Middle frontal gyrus (tissue), 1 donor: ENCODE data around the gene INPPL1.
"Not testable (repeated sequence)": the region's sequence is repeated elsewhere in the genome, so short reads cannot be mapped to it uniquely, and the experiment has no call there.

Source experiments
- DNase-seq: peaks from one replicate; pipeline ENCODE4 v3.0.0-alpha.2; 2015; ENCODE audit warnings: low spot score; ENCODE audit errors: extremely low spot score

The INPPL1 gene

GRCh38 chr11:72224564-72225410, at the start of gene INPPL1:
TSS of gene INPPL1 (plus strand) at chr11:72224767. CDS start at chr11:72224985, 218 bp downstream.
- no peak for DNase-seq

GRCh38 chr11:72177656-72178055, 46.9 kb upstream of the INPPL1 start:
- no peak for DNase-seq

- DNase-seq = no peak
Measured at GRCh38 chr11:72179049-72179803, 45.3 kb upstream of the INPPL1 start.

GRCh38 chr11:72179804-72180396, 44.7 kb upstream of the INPPL1 start:
- no peak for DNase-seq

- not testable (repeated sequence) for DNase-seq
Measured at GRCh38 chr11:72180892-72181552, 43.5 kb upstream of the INPPL1 start.

- DNase-seq = not testable (repeated sequence)
Measured at GRCh38 chr11:72181553-72181958, 43.0 kb upstream of the INPPL1 start.

GRCh38 chr11:72188267-72188666, 36.3 kb upstream of the INPPL1 start:
- no peak for DNase-seq

GRCh38 chr11:72189455-72190250, 34.9 kb upstream of the INPPL1 start:
- no peak for DNase-seq

- no peak for DNase-seq
Measured at GRCh38 chr11:72190631-72191071, 33.9 kb upstream of the INPPL1 start.

GRCh38 chr11:72191961-72192381, 32.6 kb upstream of the INPPL1 start, which contains the start of gene FOLR1:
TSS of gene FOLR1 (plus strand) at chr11:72192140. CDS start at chr11:72192174, 34 bp downstream.
- DNase-seq = no peak

GRCh38 chr11:72195518-72196270, 28.9 kb upstream of the INPPL1 start:
- DNase-seq = no peak

- not testable (repeated sequence) for DNase-seq
Measured at GRCh38 chr11:72201445-72201844, 23.1 kb upstream of the INPPL1 start.

- DNase-seq = no peak
Measured at GRCh38 chr11:72202571-72202970, 22.0 kb upstream of the INPPL1 start.

GRCh38 chr11:72203163-72203562, 21.4 kb upstream of the INPPL1 start:
- no peak for DNase-seq

GRCh38 chr11:72204886-72205285, 19.7 kb upstream of the INPPL1 start:
- no peak for DNase-seq

GRCh38 chr11:72206794-72207193, 17.8 kb upstream of the INPPL1 start:
- not testable (repeated sequence) for DNase-seq

- DNase-seq = no peak
Measured at GRCh38 chr11:72208281-72208680, 16.3 kb upstream of the INPPL1 start.

GRCh38 chr11:72209101-72209500, 15.5 kb upstream of the INPPL1 start:
- no peak for DNase-seq

- no peak for DNase-seq
Measured at GRCh38 chr11:72216638-72217037, 7.9 kb upstream of the INPPL1 start, which contains the start of gene FOLR2. TSS of gene FOLR2 (plus strand) at chr11:72216794. CDS start at chr11:72218585, 1,791 bp downstream.

- DNase-seq = no peak
Measured at GRCh38 chr11:72217841-72218240, 6.7 kb upstream of the INPPL1 start.
